M059J (cell line): Measurements from ENCODE around the gene IQCN. TPM values are rescaled to one million over a fixed set of nuclear protein-coding genes. Genes with fewer than 3 reads are reported as not detected.
A peak's percentile ranks its signal among the peaks of the same experiment; 100 is the strongest.
"Not testable (repeated sequence)": the region's sequence is repeated elsewhere in the genome, so short reads cannot be mapped to it uniquely, and the experiment has no call there.

ENCODE experiments used
- DNase-seq: peaks from one replicate; pipeline ENCODE4 v3.0.0-alpha.2; 2012; ENCODE audit warnings: low read depth
- total RNA-seq: library from RNA; depleted of rRNA; stranded (reverse); fragments of >200 nt; shearing (Covaris generic); gene quantifications from 2 replicates; pipeline ENCODE4 v1.2.3, GENCODE V29; 2014; rRNA removed

Gene IQCN
- total RNA-seq, 1 experiment from 2014 or later: 0.10 TPM

DNA sequence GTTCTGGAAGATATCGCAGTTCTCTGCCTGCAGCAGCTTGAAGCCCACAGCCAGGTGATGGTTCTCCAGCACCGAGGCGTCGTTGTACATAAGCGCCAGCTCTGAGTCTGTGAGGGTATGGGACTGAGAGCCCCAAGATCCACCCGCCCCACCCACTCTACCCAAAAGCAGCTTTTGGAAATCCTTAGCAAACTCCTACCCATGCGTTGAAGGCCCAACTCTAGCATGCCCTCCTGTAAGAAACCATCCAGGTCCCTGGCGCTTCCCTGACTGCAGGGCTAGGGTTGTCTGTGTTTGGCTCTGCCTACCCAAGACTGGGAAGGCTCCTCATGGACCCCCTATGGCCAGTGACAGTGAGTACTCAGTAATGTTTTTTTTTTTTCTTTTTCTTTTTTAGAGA, 57.5 kb downstream of the IQCN start:
- DNase-seq: no peak

DNA sequence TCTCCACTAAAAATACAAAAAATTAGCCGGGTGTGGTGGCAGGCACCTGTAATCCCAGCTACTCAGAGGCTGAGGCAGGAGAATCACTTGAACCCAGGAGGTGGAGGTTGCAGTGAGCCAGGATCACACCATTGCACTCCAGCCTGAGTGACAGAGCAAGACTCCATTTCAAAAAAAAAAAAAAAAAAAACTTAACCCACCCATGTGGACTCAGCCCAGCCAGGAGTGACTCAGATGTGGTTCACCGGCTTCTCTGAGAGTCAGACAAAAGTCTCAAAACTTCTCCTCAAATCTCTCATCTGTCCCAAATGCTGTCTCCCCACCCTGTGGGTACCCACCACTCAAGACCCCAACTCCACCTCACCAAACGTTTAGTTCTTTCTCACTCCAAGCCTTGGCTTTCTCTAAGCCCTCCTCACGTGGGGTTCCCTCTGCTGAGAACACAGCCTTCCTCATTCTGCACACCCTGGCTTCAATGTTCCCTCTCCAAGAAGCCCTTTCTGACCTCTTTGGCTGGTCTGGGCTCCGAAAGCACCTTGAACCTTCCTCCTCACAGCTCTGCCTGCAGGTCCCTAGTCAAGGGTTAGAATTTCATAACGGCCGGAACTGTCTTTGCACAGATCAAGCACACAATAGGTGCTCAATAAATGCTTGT, 59.3 kb downstream of the IQCN start:
- peak; percentile 71 for DNase-seq

DNA sequence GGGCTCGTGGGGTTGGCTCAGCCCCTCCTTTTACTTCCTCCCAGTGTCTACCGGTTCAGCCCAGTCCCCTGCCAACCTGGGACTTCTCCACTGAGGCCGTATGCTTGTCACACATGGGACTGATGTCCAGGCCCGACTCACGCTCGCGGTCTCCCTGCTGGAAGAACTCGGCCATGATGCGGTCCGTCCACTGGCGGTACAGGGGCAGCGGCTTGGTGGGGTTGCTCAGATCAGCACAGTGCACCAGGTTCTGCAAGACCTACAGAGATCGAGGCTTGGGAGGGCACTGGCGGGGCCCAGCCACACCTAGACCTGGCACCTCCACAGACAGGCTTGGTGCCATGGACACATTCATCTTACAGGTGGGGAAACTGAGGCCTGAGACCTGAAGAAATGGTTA, 62.6 kb downstream of the IQCN start:
- DNase-seq: no peak

DNA sequence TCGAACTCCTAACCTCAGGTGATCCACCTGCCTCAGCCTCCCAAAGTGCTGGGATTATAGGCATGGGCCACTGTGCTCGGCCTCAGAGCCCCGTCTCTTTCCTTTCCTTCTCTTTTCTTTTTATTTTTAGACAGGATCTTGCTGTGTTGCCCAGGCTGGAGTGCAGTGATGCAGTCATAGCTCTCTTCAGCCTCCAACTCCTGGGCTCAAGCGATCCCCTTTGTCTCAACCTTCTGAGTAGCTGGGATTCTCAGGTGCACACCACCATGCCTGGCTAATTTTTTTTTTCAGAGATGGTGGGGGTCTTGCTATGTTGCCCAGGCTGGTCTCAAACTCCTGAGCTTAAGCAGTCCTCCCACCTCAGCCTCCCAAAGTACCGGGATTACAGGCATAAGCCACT, 64.3 kb downstream of the IQCN start:
- DNase-seq: not testable (repeated sequence)

DNA sequence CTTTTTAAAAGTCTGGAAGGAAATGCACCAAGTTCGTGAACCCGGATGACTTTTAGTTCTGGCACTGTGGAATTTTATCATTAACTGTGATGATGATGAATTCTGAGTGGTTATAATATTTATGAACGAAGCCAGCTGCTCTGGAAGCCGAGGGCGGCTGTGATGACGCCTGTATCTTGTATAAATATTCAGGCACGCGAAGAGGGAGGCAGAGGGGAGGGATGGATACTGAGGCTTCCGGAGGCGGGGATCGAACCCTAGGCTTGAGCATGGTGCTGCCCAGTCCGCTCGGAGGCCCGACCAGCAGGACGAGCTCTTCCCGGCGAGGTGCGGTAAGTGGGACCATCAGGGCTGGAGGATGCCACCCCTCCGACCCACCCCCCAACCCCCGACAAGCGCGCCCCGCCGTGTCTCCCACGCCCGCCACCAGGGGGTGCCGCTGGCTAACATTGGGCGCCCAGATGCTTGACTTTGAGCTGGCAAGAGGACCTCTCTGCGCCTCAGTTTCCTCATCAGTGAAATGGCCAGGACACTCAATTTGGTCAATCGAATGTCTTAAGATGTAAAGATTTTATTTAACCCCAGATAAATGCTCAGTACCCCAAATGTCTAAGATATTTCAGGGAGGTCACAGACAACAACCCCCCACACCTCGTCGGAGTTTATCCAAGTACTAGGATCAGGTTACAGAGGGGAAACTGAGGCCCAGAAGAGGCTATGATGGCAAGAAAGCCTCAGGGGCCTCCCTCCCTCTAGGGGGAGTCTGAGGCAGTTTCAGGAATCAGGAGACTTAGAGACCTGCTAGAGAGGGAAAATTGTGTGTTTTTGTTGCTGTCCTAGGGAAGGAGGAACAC, 65.9 kb downstream of the IQCN start:
- no peak for DNase-seq

Other genes starting within 250 kb of the IQCN start
- gene IL12RB1, start 187.5 kb downstream of the IQCN start, total RNA-seq: 2.3 and 3.8 TPM in 2 replicates
- 2.3 and 4.6 TPM in 2 replicates for gene MAST3, start 176.7 kb downstream of the IQCN start, total RNA-seq
- gene PIK3R2, start 121.3 kb downstream of the IQCN start, total RNA-seq: 21.4 and 21.7 TPM in 2 replicates
- gene IFI30, start 100.6 kb downstream of the IQCN start, total RNA-seq: 81.2 and 112 TPM in 2 replicates
- gene MPV17L2, start 81.2 kb downstream of the IQCN start, total RNA-seq: 32.4 and 33.4 TPM in 2 replicates
- gene RAB3A, start 70.4 kb downstream of the IQCN start, total RNA-seq: 3.4 and 5.6 TPM in 2 replicates
- 0.07 and 0.15 TPM in 2 replicates for gene PDE4C, start 48.0 kb downstream of the IQCN start, total RNA-seq
- 54.1 and 206 TPM in 2 replicates for gene JUND, start 7.2 kb upstream of the IQCN start, total RNA-seq
- 314 and 393 TPM in 2 replicates for gene LSM4, start 48.6 kb upstream of the IQCN start, total RNA-seq
- 10.3 and 13.5 TPM in 2 replicates for gene PGPEP1, start 66.1 kb upstream of the IQCN start, total RNA-seq
- 3.3 and 5.4 TPM in 2 replicates for gene GDF15, start 111.7 kb upstream of the IQCN start, total RNA-seq
- gene LRRC25, start 123.2 kb upstream of the IQCN start, total RNA-seq: not detected in 2 replicates
- 55.3 and 61.9 TPM in 2 replicates for gene SSBP4, start 144.9 kb upstream of the IQCN start, total RNA-seq
- gene ISYNA1, start 163.7 kb upstream of the IQCN start, total RNA-seq: 6.2 and 8.9 TPM in 2 replicates
- gene ELL, start 247.6 kb upstream of the IQCN start, total RNA-seq: 7.5 and 15.4 TPM in 2 replicates